Vagina (tissue), 2 donors: ENCODE results near the gene UBR3. TPM values are rescaled to one million over a fixed set of nuclear protein-coding genes. Genes with fewer than 3 reads are reported as not detected.
"Not testable (repeated sequence)": the region's sequence is repeated elsewhere in the genome, so short reads cannot be mapped to it uniquely, and the experiment has no call there.

Experiments
- DNase-seq, 2 donors: peaks; one replicate each; pipeline ENCODE4 v3.0.0-alpha.2; 2017; ENCODE audit errors: extremely low spot score in 2 of 2
- H3K27ac ChIP-seq: fragments of 200-600 bp; sonication (generic); one replicate; pipeline ENCODE4 v1.5.1; 2019
- H3K27me3 ChIP-seq: fragments of 200-600 bp; sonication (generic); one replicate; pipeline ENCODE4 v1.5.1; 2019
- H3K36me3 ChIP-seq, 2 donors: fragments of 200-600 bp; sonication (generic); one replicate each; pipeline ENCODE4 v1.5.1; 2017 to 2019
- H3K4me1 ChIP-seq: fragments of 200-600 bp; sonication (generic); one replicate; pipeline ENCODE4 v1.5.1; 2019
- H3K4me3 ChIP-seq, 2 donors: fragments of 200-600 bp; sonication (generic); 1 replicate in 1 of 2; 2 replicates in 1 of 2; pipeline ENCODE4 v1.5.1; 2016 to 2019
- H3K9me3 ChIP-seq: fragments of 200-600 bp; sonication (generic); one replicate; pipeline ENCODE4 v1.5.1; 2019
- POLR2A ChIP-seq, 2 donors: fragments of 450-650 bp; IDR thresholded peaks; one replicate each; pipeline ENCODE4 v1.6.1; 2017; ENCODE audit warnings: antibody characterized with exemption in 2 of 2, mild to moderate bottlenecking in 2 of 2, moderate library complexity in 2 of 2
- POLR2AphosphoS5 ChIP-seq, 2 donors: sonication (generic); formaldehyde crosslinking; IDR thresholded peaks; one replicate each; pipeline ENCODE4 v1.9.0; 2017; ENCODE audit warnings: antibody characterized with exemption in 2 of 2, mild to moderate bottlenecking in 2 of 2, low read depth in 1 of 2; ENCODE audit not compliant: insufficient read depth in 1 of 2
- intact Hi-C: fragments of 100-400 bp; cut with DNase I; formaldehyde crosslinking; loops from one replicate; pipeline ENCODE4 v1.15.1; 2023
- total RNA-seq: library from RNA; depleted of rRNA; stranded (reverse); fragments of >200 nt; gene quantifications from one replicate; pipeline ENCODE4 v1.2.3, GENCODE V29; 2016
- TF ChIP-seq, protein P1 (sequence below), 3 experiments: fragments of 450-650 bp in 2 of 3; fragments of 200-600 bp in 1 of 3; sonication (generic) in 1 of 3; IDR thresholded peaks; one replicate each; pipeline ENCODE4 v1.5.1; 2017 to 2019; ENCODE audit warnings: antibody characterized with exemption in 3 of 3, mild to moderate bottlenecking in 2 of 3, moderate library complexity in 2 of 3

The UBR3 gene
- total RNA-seq, 1 donor from 2014 or later, result 59.2 TPM

DNA sequence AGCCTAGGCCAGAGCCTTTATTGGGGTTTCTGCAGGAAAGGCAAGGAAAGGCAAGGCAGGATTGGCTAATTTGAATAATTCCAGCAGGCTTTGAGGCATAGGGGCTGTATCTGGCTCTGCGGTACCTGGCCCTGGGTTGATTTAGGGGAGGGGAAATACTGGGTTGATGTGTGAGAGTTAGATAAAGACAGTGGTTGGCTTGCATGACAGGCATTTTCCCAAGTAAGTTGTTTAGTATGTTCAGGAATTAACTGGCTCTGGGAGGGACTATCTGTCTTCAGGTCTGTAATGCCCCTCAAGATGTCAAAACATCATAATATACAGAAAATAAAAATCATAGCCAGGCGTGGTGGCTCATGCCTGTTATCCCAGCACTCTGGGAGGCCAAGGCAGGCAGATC is 98.7 kb downstream of the UBR3 start:
- intact Hi-C loops, result no loop called here

DNA sequence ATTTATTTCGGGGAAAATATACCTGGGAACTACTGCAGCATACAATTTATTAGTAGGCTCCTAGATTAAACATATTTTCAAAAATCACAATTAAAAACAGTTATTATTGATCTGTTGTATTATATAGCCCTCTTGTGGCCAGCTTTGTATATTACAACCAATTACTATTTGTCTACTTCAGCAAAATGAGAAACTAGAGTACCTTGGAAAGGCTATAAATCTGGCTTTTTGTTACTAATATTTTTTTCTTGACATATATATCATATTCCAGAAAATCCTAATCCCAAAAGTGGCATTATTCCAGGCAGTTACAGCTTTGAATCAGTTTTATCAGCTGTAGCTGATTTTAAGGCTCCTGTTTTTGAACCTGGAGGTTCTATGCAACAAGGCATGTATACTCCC is 101.2 kb downstream of the UBR3 start:
- no peak for TF ChIP-seq POLR2AphosphoS5 (IDR thresholded peaks at IDR 0.05; ENCODE audit: insufficient read depth in 1 of 2, low read depth in 1 of 2)
- TF ChIP-seq, protein P1, sequence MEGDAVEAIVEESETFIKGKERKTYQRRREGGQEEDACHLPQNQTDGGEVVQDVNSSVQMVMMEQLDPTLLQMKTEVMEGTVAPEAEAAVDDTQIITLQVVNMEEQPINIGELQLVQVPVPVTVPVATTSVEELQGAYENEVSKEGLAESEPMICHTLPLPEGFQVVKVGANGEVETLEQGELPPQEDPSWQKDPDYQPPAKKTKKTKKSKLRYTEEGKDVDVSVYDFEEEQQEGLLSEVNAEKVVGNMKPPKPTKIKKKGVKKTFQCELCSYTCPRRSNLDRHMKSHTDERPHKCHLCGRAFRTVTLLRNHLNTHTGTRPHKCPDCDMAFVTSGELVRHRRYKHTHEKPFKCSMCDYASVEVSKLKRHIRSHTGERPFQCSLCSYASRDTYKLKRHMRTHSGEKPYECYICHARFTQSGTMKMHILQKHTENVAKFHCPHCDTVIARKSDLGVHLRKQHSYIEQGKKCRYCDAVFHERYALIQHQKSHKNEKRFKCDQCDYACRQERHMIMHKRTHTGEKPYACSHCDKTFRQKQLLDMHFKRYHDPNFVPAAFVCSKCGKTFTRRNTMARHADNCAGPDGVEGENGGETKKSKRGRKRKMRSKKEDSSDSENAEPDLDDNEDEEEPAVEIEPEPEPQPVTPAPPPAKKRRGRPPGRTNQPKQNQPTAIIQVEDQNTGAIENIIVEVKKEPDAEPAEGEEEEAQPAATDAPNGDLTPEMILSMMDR (IDR thresholded peaks at IDR 0.05), result peak; percentile 23 to 72 (median 69)
- no peak for TF ChIP-seq POLR2A (IDR thresholded peaks at IDR 0.05)
- no peak overlapping the region for H3K27ac ChIP-seq
- DNase-seq, result no peak
- no peaks in the 10 kb centered on the region for H3K27me3 ChIP-seq
- H3K36me3 ChIP-seq, result peaks cover 0 to 22% of the 10 kb centered on the region in 2 donors
- H3K4me1 ChIP-seq, result no peaks in the 10 kb centered on the region
- no peak overlapping the region for H3K4me3 ChIP-seq
- intact Hi-C loops, result no loop called here
- no peaks in the 10 kb centered on the region for H3K9me3 ChIP-seq

More for the DNA sequence above, 98.7 kb downstream of the UBR3 start:
- H3K36me3 ChIP-seq, result peaks cover 0 to 22% of the 10 kb centered on the region in 2 donors
- TF ChIP-seq, protein P1 (IDR thresholded peaks at IDR 0.05), result no peak
- TF ChIP-seq POLR2AphosphoS5 (IDR thresholded peaks at IDR 0.05; ENCODE audit: insufficient read depth in 1 of 2, low read depth in 1 of 2), result no peak
- no peak for TF ChIP-seq POLR2A (IDR thresholded peaks at IDR 0.05)
- no peaks in the 10 kb centered on the region for H3K4me1 ChIP-seq
- no peak overlapping the region for H3K4me3 ChIP-seq
- H3K27me3 ChIP-seq, result no peaks in the 10 kb centered on the region
- H3K27ac ChIP-seq, result no peak overlapping the region
- no peaks in the 10 kb centered on the region for H3K9me3 ChIP-seq
- no peak for DNase-seq

DNA sequence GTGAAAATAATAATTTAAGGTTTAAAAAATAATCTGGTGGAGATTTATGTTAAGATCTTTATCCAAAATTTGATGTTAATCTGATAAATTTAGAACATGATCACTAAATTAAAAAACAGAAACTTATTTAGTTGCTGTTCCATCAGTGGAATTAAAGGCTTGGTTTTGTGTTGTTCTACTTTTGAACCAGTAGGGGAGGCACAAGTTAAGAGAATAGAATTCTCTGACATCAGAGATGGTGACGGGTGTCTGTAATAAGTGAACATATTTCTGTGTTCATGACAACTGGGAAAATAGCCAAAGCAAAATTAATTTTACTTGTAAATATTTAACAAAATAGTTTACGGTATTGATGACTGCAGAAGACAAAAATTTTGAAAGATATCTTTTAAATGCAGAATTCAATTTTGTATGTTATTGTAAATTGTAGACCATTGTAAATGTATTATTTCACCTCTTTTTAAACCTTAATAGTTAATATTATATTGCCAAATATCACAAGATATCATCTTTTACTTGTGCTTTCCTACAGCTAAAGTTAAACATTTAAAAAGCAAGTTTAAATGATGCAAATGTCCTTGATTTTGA is 106.0 kb downstream of the UBR3 start:
- Histone ChIP-seq H3K4me3 (no peak overlapping the region), H3K4me1 (no peaks in the 10 kb centered on the region), H3K27me3 (no peaks in the 10 kb centered on the region), H3K36me3 (peaks cover 0 to 7% of the 10 kb centered on the region in 2 donors), H3K9me3 (no peaks in the 10 kb centered on the region), H3K27ac (no peak overlapping the region)
- TF ChIP-seq POLR2A (IDR thresholded peaks at IDR 0.05) (no peak), POLR2AphosphoS5 (IDR thresholded peaks at IDR 0.05; ENCODE audit: insufficient read depth in 1 of 2, low read depth in 1 of 2) (no peak)
- TF ChIP-seq, protein P1 (IDR thresholded peaks at IDR 0.05), result peak in 2 of 3 experiments; percentile 38 to 60
- intact Hi-C loops, result no loop called here
- no peak for DNase-seq

DNA sequence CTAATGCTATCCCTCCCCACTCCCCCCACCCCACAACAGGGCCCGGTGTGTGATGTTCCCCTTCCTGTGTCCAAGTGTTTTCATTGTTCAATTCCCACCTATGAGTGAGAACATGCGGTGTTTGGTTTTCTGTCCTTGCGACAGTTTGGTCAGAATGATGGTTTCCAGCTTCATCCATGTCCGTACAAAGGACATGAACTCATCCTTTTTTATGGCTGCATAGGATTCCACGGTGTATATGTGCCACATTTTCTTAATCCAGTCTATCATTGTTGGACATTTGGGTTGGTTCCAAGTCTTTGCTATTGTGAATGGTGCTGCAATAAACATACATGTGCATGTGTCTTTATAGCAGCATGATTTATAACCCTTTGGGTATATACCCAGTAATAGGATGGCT is 109.4 kb downstream of the UBR3 start:
- H3K4me3 ChIP-seq, H3K4me1 ChIP-seq, H3K27ac ChIP-seq, H3K27me3 ChIP-seq, intact Hi-C loops, H3K9me3 ChIP-seq, DNase-seq: not testable (repeated sequence)
- H3K36me3 ChIP-seq, result peaks cover 0 to 11% of the 10 kb centered on the region in 2 donors

DNA sequence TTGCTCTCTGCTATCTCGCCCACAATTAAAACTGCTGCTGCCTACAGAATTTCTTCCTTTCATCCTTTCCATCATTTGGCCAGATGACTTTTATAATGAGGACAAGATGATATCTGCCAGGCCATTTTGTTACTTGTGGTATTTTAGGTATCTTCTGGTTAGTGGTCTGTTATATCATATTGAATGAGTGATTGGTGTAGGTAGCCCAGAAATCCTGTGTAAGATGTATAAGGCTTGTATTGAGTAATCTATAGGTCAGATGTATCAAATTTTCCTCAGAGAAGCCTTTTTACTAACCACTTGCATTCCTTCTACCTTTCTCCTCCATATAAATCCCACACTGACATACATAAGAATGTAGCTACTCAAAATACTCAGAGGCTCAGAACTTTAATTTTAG is 118.3 kb downstream of the UBR3 start:
- H3K9me3 ChIP-seq, result no peaks in the 10 kb centered on the region
- H3K27me3 ChIP-seq, result no peaks in the 10 kb centered on the region
- intact Hi-C loops, result no loop called here
- H3K36me3 ChIP-seq, result peaks cover 0 to 20% of the 10 kb centered on the region in 2 donors
- no peak for DNase-seq
- TF ChIP-seq, protein P1 (IDR thresholded peaks at IDR 0.05), result no peak
- TF ChIP-seq POLR2A (IDR thresholded peaks at IDR 0.05), result no peak
- no peaks in the 10 kb centered on the region for H3K4me1 ChIP-seq
- H3K4me3 ChIP-seq, result no peak overlapping the region
- no peak overlapping the region for H3K27ac ChIP-seq
